ENCODE measurements around the gene SPATA1.
"Not testable (repeated sequence)": the region's sequence is repeated elsewhere in the genome, so short reads cannot be mapped to it uniquely, and the experiment has no call there.

SPATA1 gene
- long read RNA-seq, donor 1: 0 reads
- long read RNA-seq, donor 2: 0 reads
- long read RNA-seq, donor 3: 0 reads
- long read RNA-seq, donor 4: 0 reads
- long read RNA-seq, donor 5: 0 reads
- long read RNA-seq, donor 6: 0 reads
- long read RNA-seq, donor 7: 0 reads
- long read RNA-seq, donor 8: 0 reads

GRCh38 chr1:84506002-84506728 is at the start of gene SPATA1, which contains the start of gene GNG5:
Gene SPATA1, plus strand, starts transcription at chr1:84506386. Its CDS starts 9,974 bp downstream, at chr1:84516360.
Gene GNG5, minus strand, starts transcription at chr1:84506581. Its CDS starts 490 bp downstream, at chr1:84506091.
- peak; percentile 97 for DNase-seq

- DNase-seq: no peak
Measured at GRCh38 chr1:84462118-84462517, 44.1 kb upstream of the SPATA1 start.

- DNase-seq: no peak
Measured at GRCh38 chr1:84467298-84467697, 38.9 kb upstream of the SPATA1 start.

- DNase-seq: no peak
Measured at GRCh38 chr1:84476225-84476624, 30.0 kb upstream of the SPATA1 start.

- peak; percentile 95 for DNase-seq
Measured at GRCh38 chr1:84478876-84479868, 27.0 kb upstream of the SPATA1 start, which contains the start of gene RPF1. Gene RPF1, plus strand, starts transcription at chr1:84479266. Its CDS starts 16 bp downstream, at chr1:84479282.

- no peak for DNase-seq
Measured at GRCh38 chr1:84479998-84480397, 26.2 kb upstream of the SPATA1 start.

- DNase-seq: no peak
Measured at GRCh38 chr1:84480650-84481049, 25.5 kb upstream of the SPATA1 start.

- DNase-seq: no peak
Measured at GRCh38 chr1:84481317-84481716, 24.9 kb upstream of the SPATA1 start.

- DNase-seq: no peak
Measured at GRCh38 chr1:84488107-84488506, 18.1 kb upstream of the SPATA1 start.

- no peak for DNase-seq
Measured at GRCh38 chr1:84489766-84490165, 16.4 kb upstream of the SPATA1 start.

GRCh38 chr1:84492726-84493125 is 13.5 kb upstream of the SPATA1 start:
- DNase-seq: no peak

- DNase-seq: no peak
Measured at GRCh38 chr1:84493747-84494146, 12.4 kb upstream of the SPATA1 start.

- DNase-seq: no peak
Measured at GRCh38 chr1:84496498-84496897, 9.7 kb upstream of the SPATA1 start.

GRCh38 chr1:84497631-84498275 is 8.4 kb upstream of the SPATA1 start:
- no peak for DNase-seq

GRCh38 chr1:84502927-84503326 is 3.3 kb upstream of the SPATA1 start:
- DNase-seq: no peak

- DNase-seq: peak; percentile 35
Measured at GRCh38 chr1:84504580-84505492, 1.4 kb upstream of the SPATA1 start.

GRCh38 chr1:84505493-84506001 is 639 bp upstream of the SPATA1 start:
- DNase-seq: peak; percentile 98

- DNase-seq: no peak
Measured at GRCh38 chr1:84506729-84507453, 705 bp downstream of the SPATA1 start.

- DNase-seq: not testable (repeated sequence)
Measured at GRCh38 chr1:84507887-84508286, 1.7 kb downstream of the SPATA1 start.

- no peak for DNase-seq
Measured at GRCh38 chr1:84508510-84508909, 2.3 kb downstream of the SPATA1 start.

All from right kidney (tissue), 9 donors.